IPS-NIHi7 (cell line): Measurements from ENCODE around the gene OR51L1.

Experiments
- DNase-seq: peaks from one replicate; pipeline ENCODE4 v3.0.0; 2012; ENCODE audit warnings: mixed read lengths; ENCODE audit errors: extremely low spot score

OR51L1 gene

DNA sequence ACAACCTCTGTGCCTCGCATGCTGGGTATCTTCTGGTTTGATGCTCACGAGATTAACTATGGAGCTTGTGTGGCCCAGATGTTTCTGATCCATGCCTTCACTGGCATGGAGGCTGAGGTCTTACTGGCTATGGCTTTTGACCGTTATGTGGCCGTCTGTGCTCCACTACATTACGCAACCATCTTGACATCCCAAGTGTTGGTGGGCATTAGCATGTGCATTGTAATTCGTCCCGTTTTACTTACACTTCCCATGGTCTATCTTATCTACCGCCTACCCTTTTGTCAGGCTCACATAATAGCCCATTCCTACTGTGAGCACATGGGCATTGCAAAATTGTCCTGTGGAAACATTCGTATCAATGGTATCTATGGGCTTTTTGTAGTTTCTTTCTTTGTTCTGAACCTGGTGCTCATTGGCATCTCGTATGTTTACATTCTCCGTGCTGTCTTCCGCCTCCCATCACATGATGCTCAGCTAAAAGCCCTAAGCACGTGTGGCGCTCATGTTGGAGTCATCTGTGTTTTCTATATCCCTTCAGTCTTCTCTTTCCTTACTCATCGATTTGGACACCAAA, 52.2 kb downstream of the OR51L1 start:
- DNase-seq, result no peak
